Measurements from ENCODE around the gene GTF3A.

DNA sequence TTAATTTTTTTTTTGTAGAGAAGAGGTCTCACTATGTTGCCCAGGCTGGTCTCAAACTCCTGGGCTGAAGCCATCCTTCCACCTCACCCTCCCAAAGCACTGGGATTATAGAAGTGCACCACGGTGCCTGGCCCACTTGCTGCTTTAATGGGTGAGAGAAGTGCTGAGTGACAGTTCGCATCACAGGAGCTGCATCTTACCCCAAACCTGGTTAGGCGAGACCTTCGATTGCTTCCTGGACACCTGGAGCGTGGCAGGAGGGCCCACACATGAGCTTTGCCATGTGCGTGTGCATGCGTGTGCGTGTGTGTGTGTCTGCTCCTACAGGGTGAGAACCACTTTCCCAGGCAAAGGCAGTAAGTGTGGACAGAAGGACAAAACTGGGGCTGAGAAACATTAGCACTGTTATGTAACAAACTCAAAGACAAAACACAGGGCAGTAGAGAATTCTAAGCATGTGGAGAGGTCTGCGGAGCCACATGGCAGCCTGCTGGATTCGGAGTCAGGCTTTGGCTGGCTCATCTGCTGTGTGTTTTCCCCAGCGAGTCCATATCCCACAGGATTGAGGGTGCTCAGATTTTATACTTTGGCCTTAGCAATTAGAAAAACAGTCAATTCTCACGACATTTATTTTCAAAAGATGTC is 37.6 kb downstream of the GTF3A start:
- TF ChIP-seq CTCF (IDR thresholded peaks at IDR 0.05 in 8 of 11, conservative IDR thresholded peaks at IDR 0.05 in 3 of 11): no peak
- no peak for TF ChIP-seq POLR2A (IDR thresholded peaks at IDR 0.05)
- TF ChIP-seq POLR2AphosphoS5 (IDR thresholded peaks at IDR 0.05): no peak
